Natural killer cell (primary cell): Measurements from ENCODE around the gene WASHC4. TPM values are rescaled to one million over a fixed set of nuclear protein-coding genes. Genes with fewer than 3 reads are reported as not detected.

Experiments
- ATAC-seq, 3 donors: fragments of 150-1000 bp in 2 of 3; fragments of 200-7000 bp in 1 of 3; cut with Tn5 transposase; 1 replicate in 1 of 3; 2 replicates in 2 of 3; pipeline ENCODE4 v1.10.0; 2021; ENCODE audit warnings: mild to moderate bottlenecking in 2 of 3, moderate library complexity in 2 of 3
- DNase-seq, 2 donors: peaks; one replicate each; pipeline versions ENCODE4 v3.0.0 to v3.0.0-alpha.2; 2013 to 2021; ENCODE audit warnings: mixed read lengths in 1 of 2
- H3K27ac ChIP-seq: one replicate; pipeline ENCODE4 v1.5.1; 2013; ENCODE audit warnings: mild to moderate bottlenecking, low read length
- H3K27me3 ChIP-seq: one replicate; pipeline ENCODE4 v1.6.1; 2013; ENCODE audit warnings: low read length; ENCODE audit not compliant: control insufficient read depth, insufficient read depth
- H3K36me3 ChIP-seq: one replicate; pipeline ENCODE4 v1.6.1; 2013; ENCODE audit warnings: low read length; ENCODE audit not compliant: control insufficient read depth, insufficient read depth
- H3K4me1 ChIP-seq: one replicate; pipeline ENCODE4 v1.6.1; 2013; ENCODE audit warnings: low read length; ENCODE audit not compliant: control insufficient read depth, insufficient read depth
- H3K4me3 ChIP-seq: one replicate; pipeline ENCODE4 v1.5.1; 2013; ENCODE audit warnings: low read length
- H3K9me3 ChIP-seq: one replicate; pipeline ENCODE4 v1.6.1; 2013; ENCODE audit warnings: low read length; ENCODE audit not compliant: control insufficient read depth, insufficient read depth
- H3K27ac Mint-ChIP-seq, 2 donors: one replicate each; pipeline ENCODE4 v1.8.0; 2022; ENCODE audit warnings: mild to moderate bottlenecking in 2 of 2, mixed read lengths in 2 of 2, moderate library complexity in 1 of 2
- H3K27me3 Mint-ChIP-seq, 2 donors: one replicate each; pipeline ENCODE4 v1.8.0; 2022; ENCODE audit warnings: low read depth in 2 of 2, mixed read lengths in 2 of 2
- H3K36me3 Mint-ChIP-seq: one replicate; pipeline ENCODE4 v1.8.0; 2022; ENCODE audit warnings: mixed read lengths
- H3K4me1 Mint-ChIP-seq, 2 donors: one replicate each; pipeline ENCODE4 v1.8.0; 2022; ENCODE audit warnings: mixed read lengths in 2 of 2
- H3K4me3 Mint-ChIP-seq: one replicate; pipeline ENCODE4 v1.8.0; 2022; ENCODE audit warnings: mild to moderate bottlenecking, moderate library complexity, mixed read lengths
- H3K9me3 Mint-ChIP-seq, 2 donors: one replicate each; pipeline ENCODE4 v1.8.0; 2022; ENCODE audit warnings: mixed read lengths in 2 of 2
- WGBS: methylation state at CpG from one replicate; pipeline ENCODE4 v1.1.7; 2013; ENCODE audit warnings: missing lambda C conversion rate; ENCODE audit not compliant: insufficient coverage; 5-methylcytosine and 5-hydroxymethylcytosine counted together
- intact Hi-C: fragments of 100-400 bp; cut with micrococcal nuclease; formaldehyde crosslinking; loops from one replicate; pipeline ENCODE4 v1.14.2; 2022
- total RNA-seq, 4 donors: library from RNA; stranded (reverse); fragments of 120-200 nt in 1 of 4; gene quantifications; one replicate each; pipeline versions ENCODE4 v1.2.3 to v1.2.4, GENCODE V29; 2013 to 2022
- TF ChIP-seq, protein P1 (sequence below): fragments of 200-600 bp; IDR thresholded peaks from one replicate; pipeline ENCODE4 v1.8.0; 2022; ENCODE audit warnings: antibody characterized with exemption

WASHC4 gene
- total RNA-seq, 3 donors from 2014 or later (not counting 1 experiment from before 2014, with no cell fraction given): 34.2 to 40.9 (median 35.7) TPM

DNA sequence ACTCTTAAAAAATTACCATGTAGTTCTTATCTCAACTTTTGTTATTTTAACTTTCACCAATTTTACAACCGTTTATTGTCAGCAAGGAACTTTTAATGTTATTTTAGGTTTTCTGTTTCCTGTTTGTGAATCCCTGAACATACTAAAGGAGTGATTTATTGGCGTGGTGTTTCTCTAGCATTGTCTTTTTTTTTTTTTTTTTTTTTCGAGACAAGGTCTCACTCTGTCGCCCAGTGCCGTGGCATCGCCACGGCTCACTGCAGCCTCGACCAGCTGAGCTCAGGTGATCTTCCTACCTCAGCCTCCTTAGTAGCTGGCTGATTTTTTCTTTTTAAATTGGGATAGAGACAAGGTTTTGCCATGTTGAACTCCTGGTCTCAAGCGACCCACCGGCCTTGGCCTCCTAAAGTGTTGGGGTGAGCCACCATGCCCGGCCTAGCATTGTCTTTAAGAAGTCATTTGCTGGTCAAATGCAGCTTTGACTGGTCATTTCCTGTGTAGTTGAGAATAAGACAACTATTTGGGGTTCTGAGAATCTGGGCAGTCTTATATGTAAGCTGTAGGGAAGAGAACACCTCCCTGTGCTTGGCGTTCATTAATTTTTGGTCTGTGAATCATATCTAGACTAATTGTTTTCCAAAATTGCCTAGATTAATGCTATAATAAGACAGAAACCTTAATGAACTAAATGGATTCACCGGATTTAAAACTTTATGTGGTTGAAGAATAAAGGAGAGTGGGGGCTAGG lies 2.1 kb downstream of the WASHC4 start:
- H3K36me3 Mint-ChIP-seq: peaks cover 6% of the 10 kb centered on the region
- peaks cover 11 to 13% of the 10 kb centered on the region in 2 donors for H3K27me3 Mint-ChIP-seq
- Histone ChIP-seq H3K9me3 (no peaks in the 10 kb centered on the region), H3K4me1 (peaks cover 8% of the 10 kb centered on the region), H3K27ac (peak overlapping the region; percentile 50), H3K4me3 (no peak overlapping the region), H3K27me3 (peaks cover 12% of the 10 kb centered on the region), H3K36me3 (peaks cover 28% of the 10 kb centered on the region)
- WGBS: 10% methylated on average over 10 of the region's 13 CpGs
- TF ChIP-seq, protein P1, sequence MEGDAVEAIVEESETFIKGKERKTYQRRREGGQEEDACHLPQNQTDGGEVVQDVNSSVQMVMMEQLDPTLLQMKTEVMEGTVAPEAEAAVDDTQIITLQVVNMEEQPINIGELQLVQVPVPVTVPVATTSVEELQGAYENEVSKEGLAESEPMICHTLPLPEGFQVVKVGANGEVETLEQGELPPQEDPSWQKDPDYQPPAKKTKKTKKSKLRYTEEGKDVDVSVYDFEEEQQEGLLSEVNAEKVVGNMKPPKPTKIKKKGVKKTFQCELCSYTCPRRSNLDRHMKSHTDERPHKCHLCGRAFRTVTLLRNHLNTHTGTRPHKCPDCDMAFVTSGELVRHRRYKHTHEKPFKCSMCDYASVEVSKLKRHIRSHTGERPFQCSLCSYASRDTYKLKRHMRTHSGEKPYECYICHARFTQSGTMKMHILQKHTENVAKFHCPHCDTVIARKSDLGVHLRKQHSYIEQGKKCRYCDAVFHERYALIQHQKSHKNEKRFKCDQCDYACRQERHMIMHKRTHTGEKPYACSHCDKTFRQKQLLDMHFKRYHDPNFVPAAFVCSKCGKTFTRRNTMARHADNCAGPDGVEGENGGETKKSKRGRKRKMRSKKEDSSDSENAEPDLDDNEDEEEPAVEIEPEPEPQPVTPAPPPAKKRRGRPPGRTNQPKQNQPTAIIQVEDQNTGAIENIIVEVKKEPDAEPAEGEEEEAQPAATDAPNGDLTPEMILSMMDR: no peak
- H3K9me3 Mint-ChIP-seq: peaks cover 2 to 3% of the 10 kb centered on the region in 2 donors
- intact Hi-C loops: no loop called here
- peak overlapping the region; percentile 91 to 97 for H3K27ac Mint-ChIP-seq
- no peak for ATAC-seq
- H3K4me1 Mint-ChIP-seq: peaks cover 47% of the 10 kb centered on the region in 2 donors
- H3K4me3 Mint-ChIP-seq: peak overlapping the region; percentile 97
- DNase-seq: no peak

DNA sequence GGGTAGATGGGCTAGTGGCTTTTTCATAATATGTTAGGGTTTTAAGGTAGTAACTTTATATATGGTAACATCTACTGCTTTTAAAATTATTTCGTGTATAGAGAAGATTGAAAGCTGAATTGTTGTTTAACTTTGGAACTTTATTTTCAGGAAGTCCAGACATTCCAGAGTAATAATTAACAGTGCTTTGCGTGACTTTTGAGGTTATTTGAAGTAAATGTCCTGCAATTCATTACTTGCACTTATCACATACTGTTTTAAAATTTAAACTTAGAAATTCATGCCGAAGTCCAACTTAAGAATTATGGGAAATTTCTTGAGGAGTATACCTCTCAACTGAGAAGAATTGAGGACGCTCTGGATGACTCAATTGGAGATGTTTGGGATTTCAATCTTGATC lies 3.3 kb downstream of the WASHC4 start:
- intact Hi-C loops: no loop called here
- WGBS: 75% methylated on average over 2 of the region's 4 CpGs
- DNase-seq (no peak), ATAC-seq (no peak)
- TF ChIP-seq, protein P1: no peak
- Histone ChIP-seq H3K27me3 (peaks cover 7% of the 10 kb centered on the region), H3K36me3 (peaks cover 40% of the 10 kb centered on the region), H3K27ac (no peak overlapping the region), H3K4me3 (no peak overlapping the region), H3K9me3 (no peaks in the 10 kb centered on the region), H3K4me1 (peaks cover 8% of the 10 kb centered on the region)
- peaks cover 47% of the 10 kb centered on the region in 2 donors for H3K4me1 Mint-ChIP-seq
- no peak overlapping the region for H3K27ac Mint-ChIP-seq
- H3K36me3 Mint-ChIP-seq: peaks cover 10% of the 10 kb centered on the region
- peaks cover 7 to 8% of the 10 kb centered on the region in 2 donors for H3K27me3 Mint-ChIP-seq
- no peak overlapping the region for H3K4me3 Mint-ChIP-seq
- H3K9me3 Mint-ChIP-seq: no peaks in the 10 kb centered on the region

DNA sequence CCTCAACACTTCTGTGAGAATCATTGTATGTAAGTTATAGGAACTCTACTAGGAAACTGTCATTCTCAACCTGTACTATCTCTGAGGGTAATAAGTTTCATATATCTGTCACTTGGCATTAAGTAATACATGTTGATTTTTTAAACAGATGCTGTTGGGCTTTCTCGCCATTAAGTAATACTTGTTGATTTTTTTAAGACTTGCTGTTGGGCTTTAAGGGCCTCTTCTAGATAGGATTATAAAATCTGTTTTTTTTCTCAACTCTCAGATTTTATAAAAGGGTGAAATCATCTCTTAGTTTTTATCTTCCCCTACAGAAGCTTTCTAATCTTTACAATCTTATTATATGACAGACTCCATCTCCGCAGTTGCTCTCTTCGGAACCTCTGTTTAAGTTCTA lies 5.6 kb downstream of the WASHC4 start:
- TF ChIP-seq, protein P1: no peak
- no peak overlapping the region for H3K27ac ChIP-seq

More for the DNA sequence above, 5.6 kb downstream of the WASHC4 start:
- no peak for DNase-seq
- intact Hi-C loops: no loop called here
- Mint-ChIP-seq H3K27me3 (no peaks in the 10 kb centered on the region), H3K9me3 (no peaks in the 10 kb centered on the region), H3K36me3 (peaks cover 25% of the 10 kb centered on the region), H3K27ac (no peak overlapping the region), H3K4me1 (peaks cover 36 to 37% of the 10 kb centered on the region in 2 donors), H3K4me3 (no peak overlapping the region)
- Histone ChIP-seq H3K36me3 (peaks cover 59% of the 10 kb centered on the region), H3K4me1 (peaks cover 8% of the 10 kb centered on the region), H3K4me3 (no peak overlapping the region), H3K27me3 (no peaks in the 10 kb centered on the region), H3K9me3 (no peaks in the 10 kb centered on the region)
- no peak for ATAC-seq
- no CpG with 5 or more reads among the region's 3 CpGs for WGBS
